ENCODE measurements around the gene SEMA5A.

The SEMA5A gene

DNA sequence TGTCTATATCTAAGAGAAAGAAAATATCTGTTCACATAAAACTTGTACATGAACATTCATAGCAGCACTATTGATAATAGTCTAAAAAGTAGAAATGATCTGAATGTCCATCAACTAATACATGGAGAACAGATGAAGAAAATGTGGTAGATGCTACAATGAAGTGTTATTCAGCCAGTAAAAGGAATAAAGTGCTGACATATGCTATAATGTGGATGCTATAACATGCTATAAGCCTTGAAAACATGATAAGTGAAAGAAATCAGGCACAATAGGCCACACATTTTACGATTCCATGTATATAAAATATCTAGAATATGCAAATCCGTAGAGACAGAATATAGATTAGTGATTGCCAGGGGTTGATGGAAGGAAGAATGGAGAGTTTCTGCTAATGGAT is 146.8 kb downstream of the SEMA5A start:
- no peak for DNase-seq (ENCODE audit: low read depth in 2 of 2)

DNA sequence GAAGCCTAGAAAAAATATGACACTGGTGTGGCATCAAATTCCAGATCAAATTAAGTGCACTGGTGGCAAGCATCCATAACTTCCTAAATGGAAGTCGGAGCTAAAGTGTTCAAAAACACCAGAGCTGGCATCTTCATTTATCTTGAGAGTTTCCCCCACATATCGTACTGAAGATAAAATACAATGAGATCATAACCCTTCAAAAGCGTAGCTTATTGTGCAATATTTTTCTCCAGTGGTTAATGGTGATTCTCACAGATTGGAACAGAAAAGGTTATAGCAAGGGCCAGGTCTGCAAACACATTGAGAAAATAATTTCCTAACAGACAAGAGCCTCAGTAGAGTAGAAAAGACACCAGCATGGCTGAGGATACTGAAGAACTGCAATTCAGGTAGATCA is 147.6 kb downstream of the SEMA5A start:
- no peak for DNase-seq (ENCODE audit: low read depth in 2 of 2)

DNA sequence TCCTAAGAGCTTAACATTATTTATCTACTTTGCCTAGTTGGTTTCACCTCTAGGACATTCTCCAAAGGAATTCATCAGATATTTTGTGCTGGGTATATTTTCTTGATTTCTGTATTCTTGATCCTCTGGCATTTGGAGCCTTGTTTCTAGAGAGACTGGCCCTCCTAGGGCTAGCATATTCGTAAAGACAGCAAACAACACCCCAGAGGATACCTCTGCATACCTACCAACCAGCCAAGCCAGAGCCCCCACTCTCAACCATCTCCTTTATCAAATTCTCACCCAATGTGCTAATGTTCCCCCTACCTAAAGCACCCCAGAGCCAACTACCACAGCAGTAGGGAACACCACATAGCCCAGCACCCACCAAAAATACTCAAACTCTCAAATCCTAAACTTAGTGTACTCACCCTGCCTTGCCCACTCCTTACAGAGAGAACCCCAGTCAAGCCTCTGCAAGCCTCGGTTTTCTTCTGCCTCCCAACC is 149.5 kb downstream of the SEMA5A start:
- DNase-seq (ENCODE audit: low read depth in 2 of 2) = no peak

DNA sequence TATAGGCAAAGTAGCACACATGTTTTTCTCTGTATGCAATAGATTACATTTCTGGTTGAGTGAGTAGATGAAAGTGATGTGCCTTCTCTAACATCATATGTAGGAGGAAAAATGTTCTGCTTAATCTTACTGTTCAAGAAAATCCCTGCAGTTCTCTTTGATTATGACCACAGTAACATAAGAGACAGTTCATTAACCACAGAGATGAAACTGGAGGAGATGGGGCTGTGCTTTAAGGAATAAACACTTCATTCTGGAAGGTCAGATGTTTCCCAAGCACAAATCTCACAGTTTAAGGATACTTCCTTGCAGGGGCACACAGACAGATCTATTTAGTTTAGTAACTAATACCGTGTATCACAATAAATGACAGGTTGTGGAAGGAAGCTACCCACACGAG is 150.2 kb downstream of the SEMA5A start:
- no peak for DNase-seq (ENCODE audit: low read depth in 2 of 2)

GRCh38 chr5:9394221-9394620 is 151.7 kb downstream of the SEMA5A start:
- no peak for DNase-seq (ENCODE audit: low read depth in 2 of 2)

GRCh38 chr5:9392625-9393024 is 153.2 kb downstream of the SEMA5A start:
- DNase-seq (ENCODE audit: low read depth in 2 of 2) = no peak

GRCh38 chr5:9391080-9391479 is 154.8 kb downstream of the SEMA5A start:
- no peak for DNase-seq (ENCODE audit: low read depth in 2 of 2)

DNA sequence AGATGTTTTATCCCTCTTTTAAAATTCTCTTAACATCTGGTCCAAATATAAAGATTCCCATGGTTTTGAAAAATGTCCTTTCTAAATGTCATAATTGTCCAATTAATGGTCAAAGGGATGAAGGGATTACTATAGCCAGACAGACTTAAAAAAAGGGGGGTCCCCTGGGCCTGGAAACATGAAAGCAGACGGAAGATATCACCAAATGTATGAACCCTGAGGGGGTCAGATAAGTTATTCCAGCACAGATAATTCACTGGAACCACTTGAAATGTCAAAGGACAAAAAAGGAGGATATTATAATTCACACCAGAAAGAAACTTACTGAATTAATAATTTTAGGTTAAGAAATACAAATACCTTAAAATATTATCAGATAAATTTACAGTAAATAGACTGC is 155.8 kb downstream of the SEMA5A start:
- no peak for DNase-seq (ENCODE audit: low read depth in 2 of 2)

GRCh38 chr5:9388941-9389674 is 156.8 kb downstream of the SEMA5A start:
- DNase-seq (ENCODE audit: low read depth in 2 of 2) = no peak

DNA sequence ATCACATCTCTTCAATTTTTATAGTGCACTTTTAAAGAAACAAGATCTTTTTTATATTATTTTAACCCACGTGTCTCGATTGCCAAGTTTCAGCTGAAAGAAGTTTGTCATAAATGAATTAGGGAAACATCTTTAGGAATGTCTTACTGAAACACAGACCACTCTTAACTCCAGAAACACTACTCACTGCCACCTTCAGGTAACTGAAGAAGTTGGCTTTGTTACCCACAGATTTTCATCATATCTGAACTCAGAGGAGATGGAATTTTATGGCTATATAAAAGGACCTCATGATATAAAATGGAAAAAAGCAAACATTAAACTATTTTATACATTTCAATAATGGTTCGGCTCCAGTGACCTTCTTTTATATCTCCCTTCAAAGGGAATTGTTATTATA is 158.0 kb downstream of the SEMA5A start:
- no peak for DNase-seq (ENCODE audit: low read depth in 2 of 2)

GRCh38 chr5:9386945-9387344 is 158.9 kb downstream of the SEMA5A start:
- DNase-seq (ENCODE audit: low read depth in 2 of 2) = no peak

DNA sequence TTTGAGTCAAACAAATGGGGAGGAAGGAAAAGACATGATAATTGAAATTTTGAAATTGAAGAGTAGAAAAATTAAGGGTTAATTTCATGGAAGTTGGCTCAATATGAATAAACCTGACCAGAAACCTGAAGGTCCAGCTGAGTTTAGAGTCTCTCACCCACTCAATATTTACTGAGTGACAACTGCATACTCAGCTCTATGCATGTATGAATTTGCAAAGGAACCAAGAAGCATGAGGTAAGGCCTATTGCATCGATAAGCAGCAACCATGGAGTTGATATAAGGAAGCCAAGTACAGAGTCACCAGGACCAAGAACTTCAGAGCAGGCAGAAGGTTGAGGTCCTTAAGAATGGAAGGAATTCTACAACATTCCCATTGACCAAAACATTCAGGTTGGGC is 163.4 kb downstream of the SEMA5A start:
- no peak for DNase-seq (ENCODE audit: low read depth in 2 of 2)

- no peak for DNase-seq (ENCODE audit: low read depth in 2 of 2)
These were observed 164.4 kb downstream of the SEMA5A start for GRCh38 chr5:9381464-9381863.

GRCh38 chr5:9380109-9380508 is 165.8 kb downstream of the SEMA5A start:
- no peak for DNase-seq (ENCODE audit: low read depth in 2 of 2)

- DNase-seq (ENCODE audit: low read depth in 2 of 2) = no peak
These were observed 169.3 kb downstream of the SEMA5A start for GRCh38 chr5:9376363-9377117.

DNA sequence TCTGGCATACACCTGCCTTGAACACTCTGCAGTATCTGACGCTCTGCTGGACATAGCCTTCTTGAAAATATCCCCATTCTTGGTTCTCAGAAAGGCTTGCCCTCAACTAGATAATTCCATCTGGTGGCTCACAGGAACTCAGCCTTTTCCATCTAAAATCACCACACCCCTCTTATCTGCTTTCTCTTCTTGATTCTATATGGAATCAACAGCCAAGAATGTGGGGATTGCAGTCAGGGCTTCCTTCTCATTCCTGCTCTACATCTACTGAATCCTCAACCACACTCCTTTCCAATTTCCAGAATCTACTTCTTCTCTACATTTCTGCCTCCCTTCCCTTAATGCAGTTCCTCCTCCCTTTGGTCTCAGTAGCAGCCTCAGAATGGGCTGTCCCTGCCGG is 170.1 kb downstream of the SEMA5A start:
- no peak for DNase-seq (ENCODE audit: low read depth in 2 of 2)

DNA sequence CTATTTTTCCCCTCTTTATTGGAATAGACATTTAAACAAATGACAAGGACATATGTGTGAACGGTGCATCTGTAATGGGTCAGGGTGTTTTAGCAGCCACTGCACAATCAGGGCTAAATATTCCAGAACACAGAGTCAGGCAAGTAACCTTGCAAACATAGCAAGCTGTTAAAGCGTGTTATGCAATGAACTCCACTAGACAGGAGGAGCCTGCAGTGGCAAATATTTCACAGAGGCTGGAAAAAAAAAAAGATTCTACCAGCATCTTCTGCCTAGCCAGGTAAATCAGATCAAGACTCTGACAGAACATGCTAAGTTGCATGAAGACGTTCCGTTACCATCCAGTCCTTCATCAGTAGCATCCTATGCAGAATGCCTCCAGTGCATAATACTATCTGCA is 171.8 kb downstream of the SEMA5A start:
- no peak for DNase-seq (ENCODE audit: low read depth in 2 of 2)

DNA sequence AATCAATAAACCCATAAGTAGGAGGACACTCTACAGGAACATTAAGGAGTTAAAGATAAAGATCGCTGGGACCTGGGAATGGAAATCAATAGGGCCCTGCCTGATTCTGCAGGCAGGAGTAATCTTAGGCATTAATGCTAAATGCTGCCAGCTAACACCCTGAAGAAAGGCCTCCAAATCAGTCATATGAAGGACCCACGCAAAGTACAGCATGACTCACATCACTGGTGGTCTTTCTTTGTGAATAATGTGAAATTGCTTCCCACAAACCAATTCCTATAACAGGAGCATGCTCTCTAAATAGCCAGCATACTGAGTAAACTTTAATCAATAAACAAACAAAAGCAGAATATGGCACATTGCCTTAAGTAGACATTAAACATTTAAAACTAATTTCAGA is 172.3 kb downstream of the SEMA5A start:
- no peak for DNase-seq (ENCODE audit: low read depth in 2 of 2)

DNA sequence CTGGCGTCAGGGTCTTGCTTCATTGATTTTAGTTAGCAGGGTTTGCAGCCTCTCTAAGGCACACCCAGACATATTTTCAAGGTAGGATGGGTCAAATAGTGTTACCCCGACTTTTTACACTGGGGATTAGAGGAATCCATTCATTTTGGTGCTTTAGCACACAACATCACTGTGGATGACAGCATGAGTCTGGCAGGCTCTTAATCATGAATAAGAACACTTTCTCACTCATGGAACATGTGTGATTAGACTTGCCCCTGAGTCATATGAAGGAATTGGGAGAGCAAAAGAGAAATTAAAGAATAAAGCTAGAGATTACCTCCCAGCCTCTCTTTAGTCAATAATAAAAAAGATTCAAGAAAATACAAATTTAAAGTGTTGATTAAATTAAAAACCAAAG is 175.6 kb downstream of the SEMA5A start:
- DNase-seq (ENCODE audit: low read depth in 2 of 2) = no peak

DNA sequence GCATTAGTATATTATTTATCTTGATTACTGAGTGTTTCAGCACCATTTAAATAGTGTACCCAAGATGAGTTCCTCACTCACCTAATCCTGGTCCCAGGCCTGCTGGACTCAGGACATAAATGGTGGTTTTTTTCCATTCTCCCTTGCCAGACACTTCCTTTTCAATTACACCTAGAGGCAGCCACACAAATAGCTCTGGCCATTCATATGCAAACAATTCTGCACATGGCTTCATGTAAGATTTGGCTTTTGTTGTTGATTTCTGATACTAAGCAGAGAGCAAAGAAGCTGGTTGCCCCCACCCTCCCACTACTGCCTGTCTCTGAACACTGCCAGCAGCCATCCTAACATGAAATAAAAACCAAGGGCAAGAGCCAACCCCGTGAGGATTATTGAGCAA is 180.4 kb downstream of the SEMA5A start:
- no peak for DNase-seq (ENCODE audit: low read depth in 2 of 2)

GRCh38 chr5:9363449-9363848 is 182.4 kb downstream of the SEMA5A start:
- no peak for DNase-seq (ENCODE audit: low read depth in 2 of 2)

- DNase-seq (ENCODE audit: low read depth in 2 of 2) = no peak
These were observed 182.8 kb downstream of the SEMA5A start for GRCh38 chr5:9363026-9363425.

DNA sequence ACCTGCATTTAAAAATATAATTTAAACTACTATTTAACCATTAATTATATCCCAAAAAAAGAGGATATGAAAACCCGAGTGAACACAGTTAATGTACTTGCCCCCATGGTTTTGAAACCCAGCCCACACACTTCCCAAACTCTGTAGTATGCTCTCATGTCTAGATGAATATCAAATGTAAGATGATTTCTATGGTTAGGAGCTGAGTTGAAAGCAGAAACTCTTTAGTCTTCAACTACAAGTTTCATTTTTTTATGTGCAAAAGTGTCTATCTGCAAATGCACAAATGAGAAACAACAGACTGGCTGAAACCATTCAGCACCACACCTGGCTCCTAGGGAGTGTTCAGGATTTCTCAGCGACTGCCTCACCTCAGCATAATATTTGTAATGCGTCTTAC is 183.3 kb downstream of the SEMA5A start:
- DNase-seq (ENCODE audit: low read depth in 2 of 2) = no peak

All from activated CD4-positive, alpha-beta T cell treated with anti-CD3 and anti-CD28 coated beads for 24 hours (primary cell).